Erythroblast (primary cell): Measurements from ENCODE around the gene RAB8A.

ENCODE experiments used
- DNase-seq, 2 experiments: peaks; one replicate each; lab custom pipeline; 2025; lab: John Stamatoyannopoulos, UW
- GATA1 ChIP-seq: IDR thresholded peaks from 2 replicates; pipeline ENCODE4 v1.6.1; 2011; ENCODE audit warnings: low read depth, mild to moderate bottlenecking, control low read depth, low read length, moderate library complexity
- POLR2A ChIP-seq: IDR thresholded peaks from 2 replicates; pipeline ENCODE4 v1.6.1; 2011; ENCODE audit warnings: mild to moderate bottlenecking, low read length

The RAB8A gene

DNA sequence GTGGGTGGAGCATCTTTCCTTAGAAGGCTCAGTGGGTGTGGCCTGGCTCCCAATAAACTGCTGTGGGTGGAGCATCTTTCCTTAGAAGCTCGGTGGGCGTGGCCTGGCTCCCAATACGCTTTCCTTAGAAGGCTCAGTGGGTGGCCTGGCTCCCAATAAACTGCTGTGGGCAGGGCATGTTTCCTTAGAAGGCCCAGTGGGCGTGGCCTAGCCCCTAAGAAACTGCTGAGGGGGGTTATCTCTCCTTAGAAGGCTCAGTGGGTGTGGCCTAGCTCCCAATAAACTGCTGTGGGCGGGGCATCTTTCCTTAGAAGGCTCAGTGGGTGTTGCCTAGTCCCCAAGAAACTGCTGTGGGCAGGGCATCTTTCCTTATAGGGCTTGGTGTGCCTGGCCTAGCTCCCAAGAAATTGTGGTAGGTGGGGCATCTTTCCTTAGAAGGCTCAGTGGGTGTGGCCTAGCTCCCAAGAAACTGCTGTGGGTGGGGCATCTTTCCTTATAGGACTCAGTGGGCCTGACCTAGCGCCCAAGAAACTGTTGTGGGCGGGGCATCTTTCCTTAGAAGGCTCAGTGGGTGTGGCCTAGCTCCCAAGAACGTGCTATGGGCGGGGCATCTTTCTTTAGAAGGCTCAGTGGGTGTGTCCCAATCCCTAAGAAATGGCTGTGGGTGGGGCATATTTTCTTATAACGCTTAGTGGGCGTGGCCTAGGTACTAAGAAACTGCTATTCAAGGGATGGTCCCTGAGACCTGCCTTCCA, 42.1 kb downstream of the RAB8A start:
- DNase-seq: peak; percentile 57
- TF ChIP-seq GATA1 (no peak), POLR2A (no peak)

DNA sequence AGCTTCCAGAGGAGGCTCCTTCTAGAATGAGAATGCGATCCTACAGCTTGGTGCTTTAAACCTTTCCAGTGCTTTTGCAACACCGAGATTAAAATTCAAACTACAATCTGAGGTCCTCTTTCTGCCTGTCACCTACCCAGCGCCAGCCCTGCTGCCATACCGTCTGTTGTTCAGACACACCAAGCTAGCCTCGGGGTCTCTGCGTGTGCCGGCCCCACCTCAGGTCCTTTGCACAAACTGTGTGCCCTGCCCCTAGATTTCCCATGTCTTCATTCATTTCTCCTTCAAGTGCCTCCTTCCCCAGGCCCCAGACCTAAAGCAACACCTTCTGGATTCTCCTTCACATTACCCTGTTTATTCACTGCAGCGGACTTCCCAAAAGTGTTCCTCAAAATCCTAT, 42.9 kb downstream of the RAB8A start:
- no peak for TF ChIP-seq POLR2A
- TF ChIP-seq GATA1: no peak
- no peak for DNase-seq

DNA sequence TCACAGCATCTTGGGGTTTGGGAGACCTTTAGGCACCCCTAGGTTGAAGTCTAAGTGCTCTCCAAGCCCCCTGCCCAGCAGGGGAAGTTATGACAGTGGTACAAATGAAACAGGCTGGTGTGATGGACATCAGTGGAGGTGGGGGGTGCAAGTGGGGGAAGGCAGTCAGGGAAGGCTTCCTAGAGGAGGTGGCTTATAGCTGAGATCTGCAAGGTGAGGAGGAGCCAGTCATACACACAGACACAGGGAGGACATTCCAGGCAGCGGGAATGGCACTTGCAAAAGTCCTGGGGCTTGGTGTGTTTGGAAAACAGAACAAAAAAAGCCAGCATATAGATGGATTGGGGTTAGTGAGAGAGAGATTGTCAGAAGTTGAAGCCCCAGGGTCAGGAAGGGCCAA, 43.4 kb downstream of the RAB8A start:
- DNase-seq: no peak
- TF ChIP-seq GATA1 (no peak), POLR2A (no peak)

DNA sequence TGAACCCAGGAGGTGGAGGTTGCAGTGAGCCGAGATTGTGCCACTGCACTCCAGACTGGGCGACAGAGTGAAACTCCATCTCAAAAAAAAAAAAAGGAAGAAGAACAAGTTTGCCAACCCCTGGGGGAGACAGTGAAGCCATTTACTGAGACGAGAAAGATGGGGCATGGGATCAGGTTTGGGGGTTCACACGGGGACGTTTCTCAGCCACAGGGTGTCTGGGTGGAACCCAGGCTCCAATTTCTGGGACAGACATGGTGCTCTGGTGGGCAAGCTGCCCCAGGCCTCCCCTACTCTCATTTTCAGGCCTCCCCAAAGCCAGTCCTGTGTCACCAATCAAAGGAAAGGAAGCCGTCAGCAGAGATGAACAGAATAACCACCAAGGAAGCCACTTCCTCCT, 45.2 kb downstream of the RAB8A start:
- DNase-seq: no peak
- TF ChIP-seq GATA1 (no peak), POLR2A (no peak)

DNA sequence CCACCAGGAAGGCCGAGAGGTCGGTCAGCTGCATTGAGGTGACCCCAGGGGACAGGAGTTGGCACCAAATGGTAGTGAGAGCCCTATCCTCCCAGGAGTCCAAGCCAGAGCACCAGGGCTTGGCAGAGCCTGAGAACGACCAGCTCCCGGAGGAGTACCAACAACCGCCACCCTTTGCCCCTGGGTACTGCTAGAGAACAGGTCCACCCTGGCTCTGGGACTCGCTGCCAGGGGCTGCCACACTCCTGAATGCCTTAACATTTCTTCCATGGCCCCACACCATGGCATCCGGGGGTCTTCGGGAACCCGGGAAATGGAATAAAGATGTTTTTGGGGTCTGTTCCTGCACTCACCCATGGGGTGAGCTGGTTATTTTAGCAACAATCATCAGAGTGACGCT, 45.9 kb downstream of the RAB8A start:
- TF ChIP-seq GATA1 (no peak), POLR2A (no peak)
- no peak for DNase-seq

DNA sequence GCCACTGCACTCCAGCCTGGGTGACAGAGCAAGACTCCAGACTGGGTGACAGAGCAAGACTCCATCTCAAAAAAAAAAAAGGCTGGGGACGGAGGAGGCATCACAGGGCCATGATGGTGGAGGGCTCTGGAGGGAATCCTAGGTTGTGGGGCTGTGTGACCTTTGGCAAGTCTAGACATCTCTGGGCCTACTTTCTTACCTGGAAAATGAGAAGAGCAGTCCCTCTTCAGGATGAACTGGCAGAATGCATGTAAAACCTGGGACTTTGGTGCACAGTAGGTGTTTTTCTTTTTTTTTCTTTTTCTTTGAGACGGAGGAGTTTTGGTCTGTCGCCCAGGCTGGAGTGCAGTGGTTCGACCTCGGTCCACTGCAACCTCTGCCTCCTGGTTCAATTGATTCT, 48.0 kb downstream of the RAB8A start:
- DNase-seq: no peak
- no peak for TF ChIP-seq GATA1
- TF ChIP-seq POLR2A: no peak

DNA sequence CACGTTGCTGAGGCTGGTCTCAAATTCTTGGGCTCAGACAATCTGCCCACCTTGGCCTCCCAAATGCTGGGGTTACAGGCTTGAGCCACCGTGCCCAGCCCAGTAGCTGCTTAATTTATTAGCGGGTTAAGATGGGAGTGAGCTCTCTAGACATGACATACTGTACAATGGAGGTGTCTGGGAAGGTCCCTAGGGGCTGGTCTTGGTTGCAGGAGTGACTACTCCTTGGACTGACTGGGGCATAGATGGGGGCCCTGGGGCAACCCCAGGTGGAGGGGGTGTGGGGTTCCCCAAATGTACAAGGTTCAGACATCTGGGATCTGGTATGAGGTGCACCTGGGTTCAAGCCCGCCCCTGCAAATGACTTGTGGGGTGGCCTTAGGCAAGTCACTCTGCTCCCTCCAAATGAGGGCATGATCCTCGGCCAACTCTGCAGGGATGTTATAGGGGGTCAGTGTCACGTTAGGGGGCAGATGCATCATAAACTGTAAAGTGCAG, 48.8 kb downstream of the RAB8A start:
- TF ChIP-seq POLR2A (no peak), GATA1 (no peak)
- DNase-seq: no peak

DNA sequence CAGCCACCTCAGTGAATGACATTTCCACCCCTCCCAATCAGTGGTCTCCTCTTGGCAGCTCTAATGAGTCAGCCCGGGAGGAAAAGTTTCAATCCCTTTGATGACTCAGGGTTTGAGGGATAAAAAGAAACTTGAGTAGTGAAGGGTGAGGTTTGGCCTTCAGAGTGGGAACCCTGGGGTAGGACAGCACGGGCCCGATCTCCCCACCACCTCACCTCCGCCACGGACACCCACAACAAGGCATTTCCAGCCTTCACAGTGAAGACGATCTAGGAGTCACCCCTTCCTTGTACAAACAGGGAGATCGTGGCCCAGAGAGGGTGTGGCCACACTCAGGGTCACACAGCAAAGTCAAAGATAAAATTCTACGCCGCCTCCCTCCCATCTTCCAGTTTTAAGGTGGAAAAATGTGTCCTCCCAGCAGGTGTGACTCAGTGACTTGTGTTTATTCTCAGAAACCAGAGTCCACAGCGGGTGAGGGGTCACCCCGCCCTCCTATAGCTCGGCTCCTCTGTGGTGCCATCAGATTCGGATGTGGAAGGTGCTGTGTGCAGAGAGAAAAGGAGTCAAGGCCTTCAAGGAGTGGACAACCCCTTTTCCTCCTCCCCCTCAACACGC, 49.4 kb downstream of the RAB8A start:
- DNase-seq: no peak
- TF ChIP-seq POLR2A (no peak), GATA1 (no peak)

DNA sequence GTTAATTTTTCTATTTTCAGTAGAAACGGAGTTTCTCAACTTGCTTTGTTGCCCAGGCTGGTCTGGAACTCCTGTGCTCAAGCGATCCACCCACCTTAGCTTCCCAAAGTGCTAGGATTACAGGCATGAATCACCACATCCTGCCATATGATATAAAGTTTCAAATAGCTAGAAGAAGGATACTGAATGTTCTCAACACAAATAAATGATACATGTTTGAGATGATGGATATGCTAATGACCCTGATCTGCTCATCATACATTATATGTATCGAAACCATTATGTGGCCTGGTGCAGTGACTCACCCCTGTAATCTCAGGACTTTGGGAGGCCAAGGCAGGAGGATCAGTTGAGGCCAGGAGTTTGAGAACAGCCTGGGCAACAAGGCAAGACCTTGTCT, 50.2 kb downstream of the RAB8A start:
- no peak for DNase-seq
- TF ChIP-seq GATA1: no peak
- no peak for TF ChIP-seq POLR2A

DNA sequence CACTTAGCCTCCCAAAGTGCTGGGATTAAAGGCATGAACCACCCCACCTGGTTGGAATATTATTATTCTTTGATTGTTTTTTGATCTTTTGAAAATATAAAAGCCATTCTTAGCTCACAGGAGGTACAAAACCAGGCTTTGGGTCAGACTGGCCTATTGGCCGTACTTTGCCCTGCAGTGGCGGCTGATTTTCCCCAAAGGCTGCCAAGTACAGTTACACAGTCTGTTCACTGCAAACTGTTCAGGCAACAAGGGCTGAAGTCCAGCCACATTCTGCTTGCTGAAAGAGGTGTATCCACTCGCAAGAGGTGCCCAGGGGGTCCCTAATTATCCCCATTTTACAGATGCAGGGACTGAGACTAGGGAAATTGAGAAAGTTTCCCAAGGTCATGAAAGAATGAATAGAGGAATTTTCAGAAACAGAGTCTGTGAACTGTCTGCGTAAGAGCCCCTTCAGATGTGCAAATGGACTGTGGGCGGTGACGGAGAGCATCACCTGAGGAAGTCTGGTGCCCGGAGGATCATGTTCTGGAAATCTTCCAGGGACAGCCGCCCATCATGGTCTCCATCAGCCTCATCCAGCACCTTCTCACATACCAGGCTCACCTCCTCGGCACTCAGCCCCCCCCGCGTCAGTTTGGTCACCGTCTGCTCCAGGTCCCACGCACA, 52.7 kb downstream of the RAB8A start:
- no peak for TF ChIP-seq GATA1
- TF ChIP-seq POLR2A: no peak
- no peak for DNase-seq

DNA sequence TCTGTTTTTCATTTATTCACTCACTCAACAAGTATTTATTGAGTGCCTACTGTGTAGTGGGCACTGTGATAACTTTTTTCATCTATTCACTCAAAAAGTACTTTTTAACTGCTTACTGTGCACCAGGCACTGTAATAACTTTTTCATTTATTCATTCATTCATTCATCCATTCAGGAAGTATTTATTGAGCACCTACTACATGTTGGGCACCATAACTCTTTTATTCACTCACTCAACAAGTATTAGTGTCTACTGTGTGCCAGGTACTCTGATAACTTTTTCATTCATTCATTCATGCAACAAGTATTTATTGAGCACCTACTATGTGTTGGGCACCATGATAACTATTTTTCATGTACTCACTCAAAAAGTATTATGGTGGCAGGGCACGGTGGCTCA, 54.7 kb downstream of the RAB8A start:
- no peak for DNase-seq
- TF ChIP-seq GATA1 (no peak), POLR2A (no peak)

DNA sequence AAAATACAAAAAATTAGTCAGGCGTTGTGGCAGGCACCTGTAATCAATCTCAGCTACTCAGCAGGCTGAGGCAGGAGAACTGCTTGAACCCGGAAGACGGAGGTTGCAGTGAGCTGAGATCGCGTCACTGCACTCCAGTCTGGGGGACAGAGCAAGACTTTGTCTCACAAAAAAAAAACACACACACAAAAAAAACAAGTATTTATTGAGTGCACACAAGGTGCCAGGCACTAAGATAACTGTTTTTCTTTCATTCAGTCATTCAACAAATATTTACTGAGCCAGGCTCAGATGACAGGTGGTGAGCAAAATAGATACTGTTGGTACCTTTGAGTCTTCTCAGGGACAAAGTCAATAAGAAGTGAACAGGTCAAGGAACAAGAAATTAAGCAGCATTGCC, 55.4 kb downstream of the RAB8A start:
- no peak for DNase-seq
- TF ChIP-seq POLR2A (no peak), GATA1 (no peak)

DNA sequence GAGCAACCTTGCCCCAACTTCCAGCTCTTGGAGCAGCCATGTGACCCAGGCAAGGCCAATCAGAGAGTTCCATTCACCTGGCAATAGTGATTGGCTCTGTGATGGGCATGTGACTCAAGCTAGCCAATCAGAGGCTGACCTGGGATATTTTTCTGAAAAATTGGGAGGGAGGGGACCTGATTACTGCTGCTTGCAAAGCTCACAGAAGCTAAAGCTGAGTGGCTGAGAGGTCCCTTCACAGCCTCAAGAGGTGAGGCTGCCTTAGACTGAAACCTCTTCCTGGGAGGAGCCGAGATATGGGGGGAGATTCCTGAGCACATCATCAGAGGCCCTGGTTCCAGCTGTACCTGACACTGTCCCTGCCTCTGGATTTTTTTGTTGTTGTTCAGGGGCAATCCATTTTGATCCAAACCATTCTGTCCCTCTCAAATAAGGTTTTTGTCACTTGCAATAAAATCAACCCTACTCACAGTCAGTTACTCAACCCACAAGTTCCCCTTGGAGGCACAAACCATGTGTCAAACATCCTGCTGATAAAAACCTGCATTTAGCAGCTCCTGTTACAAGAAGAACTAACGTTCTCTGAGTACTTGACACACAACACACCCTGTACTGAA, 56.9 kb downstream of the RAB8A start:
- TF ChIP-seq GATA1 (no peak), POLR2A (no peak)
- peak; percentile 11 to 15 for DNase-seq

DNA sequence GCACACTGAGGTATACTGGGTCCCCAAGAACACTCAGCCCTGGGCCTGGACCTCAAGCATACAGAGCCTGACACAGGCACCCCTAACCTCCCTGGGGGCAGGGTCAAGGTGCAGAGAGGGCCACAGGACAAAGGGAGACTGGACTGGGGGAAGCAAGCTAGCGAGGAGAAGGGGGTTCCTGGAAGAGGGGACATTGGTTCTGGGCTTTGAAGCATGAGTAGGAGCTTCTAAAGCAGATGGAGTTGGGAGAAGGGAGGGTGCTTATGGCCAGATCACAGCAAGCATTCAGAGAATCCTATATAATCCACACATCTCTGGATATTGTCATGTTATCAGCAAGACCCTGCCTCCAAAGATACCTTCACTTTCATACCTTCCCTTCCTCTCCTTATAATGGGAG, 58.4 kb downstream of the RAB8A start:
- DNase-seq: no peak
- TF ChIP-seq GATA1: no peak
- TF ChIP-seq POLR2A: no peak
